Erythroblast (primary cell): ENCODE measurements around the gene ZNF33B.

Experiments used
- GATA1 ChIP-seq: IDR thresholded peaks from 2 replicates; pipeline ENCODE4 v1.6.1; 2011; ENCODE audit warnings: low read depth, mild to moderate bottlenecking, control low read depth, low read length, moderate library complexity
- POLR2A ChIP-seq: IDR thresholded peaks from 2 replicates; pipeline ENCODE4 v1.6.1; 2011; ENCODE audit warnings: mild to moderate bottlenecking, low read length

- no peak for TF ChIP-seq POLR2A
- no peak for TF ChIP-seq GATA1
Measured at GRCh38 chr10:42645516-42645915, 7.1 kb upstream of the ZNF33B start.
